Bronchial epithelial cell (primary cell): ENCODE data around the gene KLHL14. TPM values are rescaled to one million over a fixed set of nuclear protein-coding genes. Genes with fewer than 3 reads are reported as not detected.
A peak's percentile ranks its signal among the peaks of the same experiment; 100 is the strongest.
"Not testable (repeated sequence)": the region's sequence is repeated elsewhere in the genome, so short reads cannot be mapped to it uniquely, and the experiment has no call there.

Source experiments
- DNase-seq: peaks from one replicate; pipeline ENCODE4 v3.0.0-alpha.2; 2010; ENCODE audit warnings: low read depth
- FAIRE-seq: peaks from 2 replicates; lab custom pipeline; 2011; peaks lifted over from hg19 to GRCh38; lab: Jason Lieb, UNC
- H3K27me3 ChIP-seq: 2 replicates; pipeline ENCODE4 v1.5.1; 2011; ENCODE audit warnings: low read length; ENCODE audit not compliant: control insufficient read depth, insufficient read depth
- H3K36me3 ChIP-seq: 2 replicates; pipeline ENCODE4 v1.5.1; 2011; ENCODE audit warnings: low read length; ENCODE audit not compliant: control insufficient read depth, insufficient read depth
- H3K4me3 ChIP-seq: 2 replicates; pipeline ENCODE4 v1.5.1; 2011; ENCODE audit warnings: mild to moderate bottlenecking, low read depth, low read length, control low read depth
- CTCF ChIP-seq: IDR thresholded peaks from 2 replicates; pipeline ENCODE4 v1.5.1; 2011; ENCODE audit warnings: mild to moderate bottlenecking, moderate library complexity, low read length, control low read depth, inconsistent platforms; ENCODE audit not compliant: insufficient read depth, severe bottlenecking
- total RNA-seq: library from RNA; depleted of rRNA; stranded (reverse); fragments of >200 nt; gene quantifications from 2 replicates; pipeline ENCODE4 v1.2.1, GENCODE V29; 2014

KLHL14 gene
- total RNA-seq, 1 donor from 2014 or later = not detected

- no peak for TF ChIP-seq CTCF
- Histone ChIP-seq H3K27me3 (no peaks in the 10 kb centered on the region), H3K4me3 (no peak overlapping the region), H3K36me3 (no peaks in the 10 kb centered on the region)
- peak; percentile 91 for DNase-seq
- peak; percentile 43 for FAIRE-seq
Observed at GRCh38 chr18:32661486-32662299, 111.1 kb downstream of the KLHL14 start.

GRCh38 chr18:32654507-32654906, 118.3 kb downstream of the KLHL14 start:
- not testable (repeated sequence) for H3K27me3 ChIP-seq, DNase-seq, H3K4me3 ChIP-seq, FAIRE-seq, H3K36me3 ChIP-seq

- not testable (repeated sequence) for H3K27me3 ChIP-seq, FAIRE-seq, H3K36me3 ChIP-seq, DNase-seq, H3K4me3 ChIP-seq
Observed at GRCh38 chr18:32637659-32638058, 135.2 kb downstream of the KLHL14 start.

- DNase-seq (no peak), FAIRE-seq (no peak)
- H3K4me3 ChIP-seq = no peak overlapping the region
- no peak for TF ChIP-seq CTCF
- H3K36me3 ChIP-seq = no peaks in the 10 kb centered on the region
- H3K27me3 ChIP-seq = no peaks in the 10 kb centered on the region
Observed at GRCh38 chr18:32637226-32637625, 135.6 kb downstream of the KLHL14 start.

- Histone ChIP-seq H3K27me3 (no peaks in the 10 kb centered on the region), H3K36me3 (no peaks in the 10 kb centered on the region), H3K4me3 (no peak overlapping the region)
- no peak for TF ChIP-seq CTCF
- no peak for FAIRE-seq
- DNase-seq = no peak
Observed at GRCh38 chr18:32634876-32635431, 137.9 kb downstream of the KLHL14 start.

- H3K36me3 ChIP-seq = no peaks in the 10 kb centered on the region
- H3K4me3 ChIP-seq = no peak overlapping the region
- no peak for FAIRE-seq
- no peak for TF ChIP-seq CTCF
- DNase-seq = no peak
- no peaks in the 10 kb centered on the region for H3K27me3 ChIP-seq
Observed at GRCh38 chr18:32629981-32630700, 142.7 kb downstream of the KLHL14 start.
